Measurements from ENCODE around the gene GLYR1.
"Not testable (repeated sequence)": the region's sequence is repeated elsewhere in the genome, so short reads cannot be mapped to it uniquely, and the experiment has no call there.

The GLYR1 gene

GRCh38 chr16:4790261-4790660, 56.8 kb downstream of the GLYR1 start:
- no peak for DNase-seq (ENCODE audit: low read depth in 4 of 4, low spot score in 1 of 4)

DNA sequence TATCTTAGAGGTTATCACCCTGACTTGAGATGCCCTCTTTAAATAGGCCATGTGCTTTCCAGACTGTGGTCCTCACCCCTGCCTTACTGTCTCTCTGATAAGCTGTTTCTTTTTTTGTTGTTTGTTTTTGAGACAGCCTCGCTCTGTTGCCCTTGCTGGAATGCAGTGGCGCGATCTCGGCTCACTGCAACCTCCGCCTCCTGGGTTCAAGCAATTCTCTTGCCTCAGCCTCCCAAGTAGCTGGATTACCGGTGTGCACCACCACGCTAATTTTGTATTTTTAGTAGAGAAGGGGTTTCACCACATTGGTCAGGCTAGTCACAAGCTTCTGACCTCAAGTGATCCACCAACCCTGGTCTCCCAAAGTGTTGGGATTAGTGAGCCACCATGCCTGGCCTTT, 58.2 kb downstream of the GLYR1 start:
- no peak for DNase-seq (ENCODE audit: low read depth in 4 of 4, low spot score in 1 of 4)

- no peak for DNase-seq (ENCODE audit: low read depth in 4 of 4, low spot score in 1 of 4)
Measured at GRCh38 chr16:4788489-4788889, 58.6 kb downstream of the GLYR1 start.

DNA sequence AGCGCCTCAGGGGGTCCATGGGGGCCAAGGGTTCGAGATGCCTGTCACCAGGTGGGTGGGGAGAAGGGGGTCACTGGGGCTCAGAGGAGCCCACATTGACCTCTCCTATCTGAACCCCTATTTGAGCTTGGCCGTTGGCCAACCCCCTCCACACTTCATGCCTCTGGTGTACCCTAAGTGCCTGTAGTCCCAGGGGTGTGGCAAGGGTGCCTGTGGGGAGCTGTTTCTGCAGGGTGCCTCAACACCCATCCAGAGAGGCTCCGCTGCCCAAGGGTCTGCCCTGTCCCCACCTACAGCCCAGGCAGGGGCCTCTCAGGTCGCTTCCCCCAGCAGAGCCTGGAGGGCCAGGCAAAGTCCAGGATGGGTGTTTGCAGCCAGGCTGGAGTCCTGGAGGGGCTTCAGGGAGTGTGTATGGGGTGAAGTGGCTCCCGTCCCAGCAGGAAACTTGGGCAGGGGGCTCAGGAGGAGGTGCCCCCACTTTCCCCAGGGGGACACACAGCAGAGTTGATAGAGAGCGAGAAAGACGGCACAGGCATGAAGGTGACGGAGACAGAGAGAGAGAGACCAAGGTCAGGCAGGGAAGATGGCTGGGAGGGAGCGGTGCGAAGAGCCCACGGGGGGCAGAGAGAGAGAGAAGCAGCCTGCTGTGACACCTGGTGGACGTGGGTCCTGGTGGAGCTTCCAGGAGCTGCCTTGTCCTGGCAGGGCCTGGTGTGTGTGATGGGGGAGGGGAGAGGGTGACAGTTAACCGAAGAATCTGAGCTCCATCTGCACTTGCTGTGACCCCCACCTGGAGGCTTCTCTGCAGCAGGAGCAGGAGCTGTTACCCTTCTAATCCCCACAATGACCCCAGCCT, 59.2 kb downstream of the GLYR1 start, which contains the start of gene SEPTIN12:
Gene SEPTIN12, minus strand, starts transcription at position 719 of the 856 bp plus-strand sequence. Its CDS starts 700 bp downstream, at position 19.
- DNase-seq (ENCODE audit: low read depth in 4 of 4, low spot score in 1 of 4), result no peak

GRCh38 chr16:4787068-4787467, 60.0 kb downstream of the GLYR1 start:
- no peak for DNase-seq (ENCODE audit: low read depth in 4 of 4, low spot score in 1 of 4)

GRCh38 chr16:4785758-4786433, 61.2 kb downstream of the GLYR1 start:
- no peak for DNase-seq (ENCODE audit: low read depth in 4 of 4, low spot score in 1 of 4)

DNA sequence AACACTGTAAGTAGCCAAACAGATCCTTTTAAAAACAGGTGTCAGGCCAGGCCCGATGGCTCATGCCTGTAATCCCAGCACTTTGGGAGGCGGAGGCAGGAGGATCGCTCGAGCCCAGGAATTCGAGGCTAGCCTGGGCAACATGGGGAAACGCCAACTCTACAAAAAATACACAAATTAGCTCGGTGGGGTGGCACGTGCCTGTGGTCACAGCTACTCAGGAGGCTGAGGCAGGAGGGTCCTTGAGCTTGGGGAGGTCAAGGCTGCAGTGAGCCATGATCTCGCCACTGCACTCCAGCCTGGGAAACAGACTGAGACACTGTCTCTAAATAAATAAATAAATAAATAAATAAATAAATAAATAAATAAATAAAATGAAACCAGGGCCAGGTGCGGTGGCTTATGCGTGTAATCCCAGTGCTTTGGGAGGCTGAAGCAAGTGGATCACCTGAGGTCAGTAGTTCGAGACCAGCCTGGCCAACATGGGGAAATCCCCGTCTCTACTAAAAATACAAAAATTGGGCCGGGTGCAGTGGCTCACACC, 62.6 kb downstream of the GLYR1 start:
- not testable (repeated sequence) for DNase-seq (ENCODE audit: low read depth in 4 of 4, low spot score in 1 of 4)

GRCh38 chr16:4783951-4784336, 63.1 kb downstream of the GLYR1 start:
- DNase-seq (ENCODE audit: low read depth in 4 of 4, low spot score in 1 of 4), result no peak

- no peak for DNase-seq (ENCODE audit: low read depth in 4 of 4, low spot score in 1 of 4)
Measured at GRCh38 chr16:4783251-4783950, 63.7 kb downstream of the GLYR1 start.

GRCh38 chr16:4780235-4780634, 66.9 kb downstream of the GLYR1 start:
- DNase-seq (ENCODE audit: low read depth in 4 of 4, low spot score in 1 of 4), result no peak

- no peak for DNase-seq (ENCODE audit: low read depth in 4 of 4, low spot score in 1 of 4)
Measured at GRCh38 chr16:4778050-4778392, 69.1 kb downstream of the GLYR1 start.

GRCh38 chr16:4777339-4778049, 69.6 kb downstream of the GLYR1 start:
- DNase-seq (ENCODE audit: low read depth in 4 of 4, low spot score in 1 of 4), result no peak

DNA sequence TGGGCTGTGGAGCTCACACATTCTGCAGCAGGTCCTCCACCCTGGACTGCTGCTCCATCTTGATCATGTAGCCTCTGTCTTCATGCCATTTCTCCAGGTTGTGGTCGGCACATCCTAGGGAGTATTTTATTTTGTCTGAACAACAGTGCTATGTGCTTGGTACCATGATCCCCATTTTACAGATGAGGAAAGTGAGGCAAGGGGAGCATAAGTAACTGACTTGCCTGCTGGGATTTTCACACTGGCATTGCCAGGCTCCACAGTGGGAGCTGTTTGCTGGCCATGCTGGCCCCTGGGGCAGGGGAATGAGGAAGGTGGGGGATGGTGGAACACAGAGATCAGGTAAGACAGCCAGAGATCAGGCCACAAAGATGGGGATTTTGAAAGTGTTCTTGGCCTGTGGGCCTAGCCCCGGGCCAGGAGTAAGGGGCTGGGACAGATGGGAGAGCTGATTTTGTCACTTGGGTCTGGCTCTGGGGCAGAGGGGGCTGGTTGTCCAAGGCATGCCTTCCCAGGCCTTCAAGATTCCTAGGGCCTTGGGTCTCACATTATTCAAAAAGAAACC, 70.9 kb downstream of the GLYR1 start:
- DNase-seq (ENCODE audit: low read depth in 4 of 4, low spot score in 1 of 4), result no peak

- DNase-seq (ENCODE audit: low read depth in 4 of 4, low spot score in 1 of 4), result no peak
Measured at GRCh38 chr16:4775005-4775404, 72.1 kb downstream of the GLYR1 start.

- DNase-seq (ENCODE audit: low read depth in 4 of 4, low spot score in 1 of 4), result no peak
Measured at GRCh38 chr16:4772351-4772750, 74.7 kb downstream of the GLYR1 start.

- DNase-seq (ENCODE audit: low read depth in 4 of 4, low spot score in 1 of 4), result no peak
Measured at GRCh38 chr16:4771646-4772045, 75.4 kb downstream of the GLYR1 start.

DNA sequence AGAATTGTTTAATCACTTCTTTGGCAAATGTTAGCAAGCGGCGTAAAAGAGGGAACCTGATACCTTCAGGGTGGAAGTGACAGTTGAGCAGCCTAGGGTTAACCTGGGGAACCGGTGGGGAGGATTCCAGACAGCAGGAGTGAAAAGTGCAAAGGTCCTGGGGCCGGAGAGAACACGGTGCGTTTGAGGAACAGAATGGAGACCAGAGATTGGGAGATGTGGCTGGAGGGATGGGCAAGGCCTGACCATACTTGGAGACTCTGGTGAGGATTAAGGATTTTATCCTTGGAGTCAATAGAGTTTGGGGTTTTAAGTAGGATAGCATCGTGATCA, 77.8 kb downstream of the GLYR1 start:
- DNase-seq (ENCODE audit: low read depth in 4 of 4, low spot score in 1 of 4), result no peak

DNA sequence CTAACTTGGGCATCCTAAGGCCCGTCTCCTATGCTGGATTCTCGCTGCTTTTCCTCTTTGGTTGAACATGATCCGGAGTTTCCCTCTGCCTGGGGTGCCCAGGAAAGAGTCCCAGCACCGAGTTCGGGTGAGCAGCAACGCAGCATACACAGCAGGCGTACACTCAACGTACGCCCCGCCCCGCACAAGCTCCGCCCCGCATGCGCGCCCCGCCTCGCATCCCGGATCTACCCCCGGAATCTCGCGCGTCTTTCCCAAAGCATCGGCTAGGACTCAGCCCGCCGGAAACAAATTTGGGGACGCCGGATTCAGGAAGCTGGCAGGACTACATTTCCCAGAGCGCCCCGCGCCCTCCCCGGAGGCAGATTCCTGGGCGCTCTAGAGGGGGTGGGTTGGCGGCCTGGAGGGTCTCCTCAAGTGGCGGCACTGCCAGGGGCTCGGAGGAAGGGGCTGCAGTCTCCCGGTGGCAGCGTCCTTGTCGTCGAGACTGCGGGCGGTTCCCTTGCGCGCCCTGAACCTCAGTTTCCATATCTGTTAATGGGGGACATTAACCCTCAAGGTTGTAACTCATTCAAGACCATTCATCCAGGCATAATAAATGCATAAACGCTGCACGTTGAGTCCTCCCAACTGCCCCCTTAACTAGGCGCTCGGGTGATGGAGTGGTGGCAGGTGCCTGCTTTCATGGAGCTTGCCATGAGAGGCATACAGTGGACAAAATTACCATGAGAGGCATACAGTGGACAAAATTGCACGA, 78.4 kb downstream of the GLYR1 start:
- peak; percentile 67 to 88 (median 82) for DNase-seq (ENCODE audit: low read depth in 4 of 4, low spot score in 1 of 4)

- no peak for DNase-seq (ENCODE audit: low read depth in 4 of 4, low spot score in 1 of 4)
Measured at GRCh38 chr16:4767872-4768548, 79.1 kb downstream of the GLYR1 start.

Measured in stimulated activated CD4-positive, alpha-beta T cell treated with anti-CD3 and anti-CD28 coated beads, Interleukin-1b, Interleukin-23, amount 100 ng/mL, for 24 hours (primary cell).